ENCODE results near the gene CDC42BPB.

CDC42BPB gene

GRCh38 chr14:103009559-103009958 lies 47.8 kb downstream of the CDC42BPB start:
- no peak for DNase-seq

GRCh38 chr14:103008768-103009357 lies 48.5 kb downstream of the CDC42BPB start:
- DNase-seq = no peak

- no peak for DNase-seq
Measured at GRCh38 chr14:103008126-103008525, 49.2 kb downstream of the CDC42BPB start.

- no peak for DNase-seq
Measured at GRCh38 chr14:103007555-103007954, 49.8 kb downstream of the CDC42BPB start.

GRCh38 chr14:103006991-103007520 lies 50.3 kb downstream of the CDC42BPB start:
- DNase-seq = no peak

- no peak for DNase-seq
Measured at GRCh38 chr14:103006106-103006505, 51.2 kb downstream of the CDC42BPB start.

- no peak for DNase-seq
Measured at GRCh38 chr14:103003850-103004249, 53.5 kb downstream of the CDC42BPB start.

GRCh38 chr14:103003351-103003615 lies 54.1 kb downstream of the CDC42BPB start:
- DNase-seq = no peak

GRCh38 chr14:103002578-103003350 lies 54.6 kb downstream of the CDC42BPB start:
- no peak for DNase-seq

- no peak for DNase-seq
Measured at GRCh38 chr14:103001651-103002396, 55.5 kb downstream of the CDC42BPB start.

- DNase-seq = no peak
Measured at GRCh38 chr14:103001226-103001625, 56.1 kb downstream of the CDC42BPB start.

GRCh38 chr14:103000291-103000921 lies 56.9 kb downstream of the CDC42BPB start:
- no peak for DNase-seq

- no peak for DNase-seq
Measured at GRCh38 chr14:102999227-102999895, 58.0 kb downstream of the CDC42BPB start.

GRCh38 chr14:102998393-102998792 lies 59.0 kb downstream of the CDC42BPB start:
- DNase-seq = no peak

GRCh38 chr14:102996941-102997340 lies 60.4 kb downstream of the CDC42BPB start:
- no peak for DNase-seq

- no peak for DNase-seq
Measured at GRCh38 chr14:102994689-102995088, 62.7 kb downstream of the CDC42BPB start.

- DNase-seq = no peak
Measured at GRCh38 chr14:102993523-102993922, 63.8 kb downstream of the CDC42BPB start.

GRCh38 chr14:102991376-102991775 lies 66.0 kb downstream of the CDC42BPB start:
- DNase-seq = no peak

- no peak for DNase-seq
Measured at GRCh38 chr14:102988054-102988453, 69.3 kb downstream of the CDC42BPB start.

- no peak for DNase-seq
Measured at GRCh38 chr14:102986810-102987579, 70.4 kb downstream of the CDC42BPB start.

- no peak for DNase-seq
Measured at GRCh38 chr14:102985665-102986064, 71.7 kb downstream of the CDC42BPB start.

Measured in NCI-H2081 treated with DMSO at 0.1 percent for 48 hours (cell line).